GM23338 (cell line): ENCODE data around the gene CRYZ. TPM values are rescaled to one million over a fixed set of nuclear protein-coding genes. Genes with fewer than 3 reads are reported as not detected.

Experiments used
- ATAC-seq: fragments of 200-7000 bp; cut with Tn5 transposase; 3 replicates; pipeline ENCODE4 v1.9.1; 2020
- DNase-seq: peaks from one replicate; pipeline ENCODE4 v3.0.0-alpha.2; 2015; ENCODE audit warnings: low spot score
- H2AFZ ChIP-seq: fragments of 200-600 bp; sonication (generic); 2 replicates; pipeline ENCODE4 v1.8.0; 2016; ENCODE audit warnings: antibody characterized with exemption, mild to moderate bottlenecking, moderate library complexity
- H3F3A ChIP-seq: fragments of 200-600 bp; sonication (generic); replicated peaks from 2 replicates; pipeline ENCODE4 v1.8.0; 2017; ENCODE audit warnings: antibody characterized with exemption, mixed run types, low read depth
- H3K27ac ChIP-seq: fragments of 200-600 bp; sonication (generic); 2 replicates; pipeline ENCODE4 v1.6.1; 2016; ENCODE audit warnings: low read depth
- H3K27me3 ChIP-seq: fragments of 200-600 bp; sonication (generic); 2 replicates; pipeline ENCODE4 v1.8.0; 2016; ENCODE audit warnings: mild to moderate bottlenecking, mixed run types, moderate library complexity; ENCODE audit not compliant: insufficient read depth
- H3K36me3 ChIP-seq: fragments of 200-600 bp; sonication (generic); 2 replicates; pipeline ENCODE4 v1.8.0; 2016; ENCODE audit warnings: mild to moderate bottlenecking; ENCODE audit not compliant: insufficient read depth
- H3K4me1 ChIP-seq: fragments of 200-600 bp; sonication (generic); 2 replicates; pipeline ENCODE4 v1.8.0; 2016; ENCODE audit warnings: mild to moderate bottlenecking, moderate library complexity; ENCODE audit not compliant: insufficient read depth
- H3K4me2 ChIP-seq: fragments of 200-600 bp; sonication (generic); 2 replicates; pipeline ENCODE4 v1.7.1; 2017; ENCODE audit warnings: mixed run types
- H3K4me3 ChIP-seq: fragments of 200-600 bp; sonication (generic); 2 replicates; pipeline ENCODE4 v1.6.1; 2016; ENCODE audit warnings: mixed run types
- H3K79me2 ChIP-seq: fragments of 200-600 bp; sonication (generic); replicated peaks from 2 replicates; pipeline ENCODE4 v1.8.0; 2017; ENCODE audit warnings: mild to moderate bottlenecking; ENCODE audit not compliant: insufficient read depth
- H3K9me2 ChIP-seq: fragments of 200-600 bp; sonication (generic); 2 replicates; pipeline ENCODE4 v1.8.0; 2017; ENCODE audit not compliant: insufficient read depth
- H4K20me1 ChIP-seq: fragments of 200-600 bp; sonication (generic); replicated peaks from 2 replicates; pipeline ENCODE4 v1.8.0; 2017; ENCODE audit warnings: mild to moderate bottlenecking; ENCODE audit not compliant: insufficient read depth
- H3K27ac Mint-ChIP-seq: 2 replicates; pipeline ENCODE4 v1.8.0; 2020; ENCODE audit warnings: inconsistent platforms, mild to moderate bottlenecking, moderate library complexity, mixed read lengths
- H3K27me3 Mint-ChIP-seq: 3 replicates; pipeline ENCODE4 v1.8.0; 2022; ENCODE audit warnings: low read depth, mild to moderate bottlenecking, moderate library complexity, mixed read lengths, inconsistent platforms; ENCODE audit not compliant: insufficient read depth, poor library complexity
- H3K36me3 Mint-ChIP-seq: 3 replicates; pipeline ENCODE4 v1.8.0; 2021; ENCODE audit warnings: low read depth, mild to moderate bottlenecking, inconsistent platforms, moderate library complexity, mixed read lengths
- H3K4me1 Mint-ChIP-seq: 3 replicates; pipeline ENCODE4 v1.8.0; 2020; ENCODE audit warnings: mild to moderate bottlenecking, inconsistent platforms, mixed read lengths
- H3K4me3 Mint-ChIP-seq: 3 replicates; pipeline ENCODE4 v1.8.0; 2021; ENCODE audit warnings: moderate library complexity, mild to moderate bottlenecking, inconsistent platforms, mixed read lengths
- H3K9me3 Mint-ChIP-seq: 3 replicates; pipeline ENCODE4 v1.8.0; 2020; ENCODE audit warnings: moderate library complexity, mild to moderate bottlenecking, inconsistent platforms, mixed read lengths
- CREB1 ChIP-seq: fragments of 250-450 bp; sonication (Bioruptor Pico); IDR thresholded peaks from 2 replicates; pipeline ENCODE4 v1.5.0; 2020; ENCODE audit warnings: low read depth, mild to moderate bottlenecking, moderate library complexity
- CTCF ChIP-seq, 2 experiments: fragments of 200-600 bp in 1 of 2; sonication (generic) in 1 of 2; conservative IDR thresholded peaks; 2 replicates each; pipeline versions ENCODE4 v1.5.1 to v1.6.1; 2016 to 2017; ENCODE audit warnings: antibody characterized with exemption in 2 of 2, low read depth in 2 of 2, mild to moderate bottlenecking in 2 of 2, moderate library complexity in 1 of 2
- ETS1 ChIP-seq: IDR thresholded peaks from 2 replicates; pipeline ENCODE4 v1.6.1; 2016; ENCODE audit warnings: antibody characterized with exemption
- EZH2 ChIP-seq: fragments of 200-600 bp; sonication (generic); IDR thresholded peaks from one replicate; pipeline ENCODE4 v1.8.0; 2017; ENCODE audit warnings: antibody characterized with exemption, mild to moderate bottlenecking, low read depth; ENCODE audit not compliant: unreplicated experiment
- EZH2phosphoT487 ChIP-seq: fragments of 200-600 bp; sonication (generic); IDR thresholded peaks from one replicate; pipeline ENCODE4 v1.8.1; 2018; ENCODE audit warnings: antibody characterized with exemption; ENCODE audit not compliant: unreplicated experiment
- JUNB ChIP-seq: IDR thresholded peaks from one replicate; pipeline ENCODE4 v1.6.1; 2016; ENCODE audit warnings: antibody characterized with exemption; ENCODE audit not compliant: unreplicated experiment
- NANOG ChIP-seq: IDR thresholded peaks from 2 replicates; pipeline ENCODE4 v1.6.1; 2016; ENCODE audit warnings: antibody characterized with exemption, borderline replicate concordance
- POLR2AphosphoS5 ChIP-seq: IDR thresholded peaks from 2 replicates; pipeline ENCODE4 v1.6.1; 2016; ENCODE audit warnings: antibody characterized with exemption, low read depth
- REST ChIP-seq: IDR thresholded peaks from one replicate; pipeline ENCODE4 v1.6.1; 2018; ENCODE audit warnings: antibody characterized with exemption; ENCODE audit not compliant: unreplicated experiment
- STAT1 ChIP-seq: IDR thresholded peaks from one replicate; pipeline ENCODE4 v1.6.1; 2016; ENCODE audit warnings: antibody characterized with exemption; ENCODE audit not compliant: unreplicated experiment
- ZNF114 ChIP-seq: fragments of 250-450 bp; sonication (Bioruptor Pico); IDR thresholded peaks from 2 replicates; pipeline ENCODE4 v1.5.0; 2020; ENCODE audit warnings: mild to moderate bottlenecking, moderate library complexity
- ZNF331 ChIP-seq: fragments of 250-450 bp; sonication (Bioruptor Pico); IDR thresholded peaks from 2 replicates; pipeline ENCODE4 v1.5.0; 2020; ENCODE audit warnings: low read depth, mild to moderate bottlenecking, moderate library complexity
- ZNF462 ChIP-seq: fragments of 250-450 bp; sonication (Bioruptor Pico); IDR thresholded peaks from 2 replicates; pipeline ENCODE4 v1.5.0; 2020; ENCODE audit warnings: mild to moderate bottlenecking, moderate library complexity
- polyA plus RNA-seq: library from polyadenylated mRNA; unstranded; fragments of >200 nt; fragmentation: Nextera tagmentation; extraction: Ambion mirVana; gene quantifications from 2 replicates; pipeline ENCODE4 v1.2.1, GENCODE V29; 2016
- total RNA-seq: library from RNA; depleted of rRNA; stranded (reverse); fragments of >200 nt; shearing (Covaris generic); gene quantifications from 2 replicates; pipeline ENCODE4 v1.2.3, GENCODE V29; 2014

Gene CRYZ
- total and polyA plus RNA-seq, 2 experiments from 2014 or later, result 45.7 to 57.8 TPM

GRCh38 chr1:74699331-74699730 lies 33.5 kb downstream of the CRYZ start:
- Mint-ChIP-seq H3K36me3 (no peaks in the 10 kb centered on the region), H3K4me1 (no peaks in the 10 kb centered on the region), H3K9me3 (no peaks in the 10 kb centered on the region), H3K27me3 (no peaks in the 10 kb centered on the region), H3K4me3 (no peak overlapping the region), H3K27ac (no peak overlapping the region)
- Histone ChIP-seq H4K20me1 (0 out of 2 replicates have a peak, but pooled peaks cover 2% of the 10 kb centered on the region), H2AFZ (no peak overlapping the region), H3K27me3 (no peaks in the 10 kb centered on the region), H3K4me2 (no peak overlapping the region), H3F3A (no peaks in the 10 kb centered on the region), H3K36me3 (no peaks in the 10 kb centered on the region), H3K4me1 (no peaks in the 10 kb centered on the region), H3K4me3 (no peak overlapping the region), H3K79me2 (no peaks in the 10 kb centered on the region), H3K27ac (no peak overlapping the region), H3K9me2 (no peaks in the 10 kb centered on the region)
- ATAC-seq (no peak), DNase-seq (no peak)
- TF ChIP-seq POLR2AphosphoS5 (no peak), EZH2 (no peak), ETS1 (no peak), ZNF462 (CRISPR knock-in tag) (no peak), EZH2phosphoT487 (no peak), NANOG (no peak), STAT1 (no peak), CTCF (conservative IDR thresholded peaks at IDR 0.05; ENCODE audit: low read depth in 2 of 2) (no peak), ZNF331 (no peak), REST (no peak), JUNB (no peak), CREB1 (CRISPR knock-in tag) (no peak), ZNF114 (no peak)
